Uterus (tissue), 2 donors: ENCODE data around the gene NPL.

Source experiments
- POLR2A ChIP-seq, 2 donors: fragments of 450-650 bp; IDR thresholded peaks; one replicate each; pipeline ENCODE4 v1.6.1; 2016; ENCODE audit warnings: antibody characterized with exemption in 2 of 2, mild to moderate bottlenecking in 1 of 2, moderate library complexity in 1 of 2
- TF ChIP-seq, protein P1 (sequence below), 4 experiments: fragments of 200-600 bp in 2 of 4; fragments of 450-650 bp in 2 of 4; sonication (generic) in 2 of 4; IDR thresholded peaks; one replicate each; pipeline ENCODE4 v1.5.1; 2016 to 2019; ENCODE audit warnings: antibody characterized with exemption in 4 of 4, mild to moderate bottlenecking in 2 of 4, moderate library complexity in 1 of 4

DNA sequence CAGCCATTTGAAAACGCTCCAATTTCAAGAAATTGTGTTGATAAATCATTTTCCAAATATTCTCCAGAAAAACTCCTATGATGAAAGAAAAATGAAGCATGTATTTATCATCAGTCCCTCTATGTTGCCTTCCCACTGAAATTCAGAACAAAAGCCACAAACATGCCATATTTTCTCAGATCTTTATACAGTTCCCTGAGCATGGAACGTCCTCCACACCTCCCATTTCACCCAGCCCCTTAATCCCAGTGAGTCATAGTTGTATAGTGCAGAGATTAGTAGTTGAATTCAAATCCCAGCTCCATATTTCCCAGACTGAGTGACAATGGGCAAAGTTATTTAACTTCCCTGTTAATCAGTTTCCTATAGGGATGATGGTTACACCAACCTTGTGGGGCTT lies 20.6 kb upstream of the NPL start:
- TF ChIP-seq, protein P1, sequence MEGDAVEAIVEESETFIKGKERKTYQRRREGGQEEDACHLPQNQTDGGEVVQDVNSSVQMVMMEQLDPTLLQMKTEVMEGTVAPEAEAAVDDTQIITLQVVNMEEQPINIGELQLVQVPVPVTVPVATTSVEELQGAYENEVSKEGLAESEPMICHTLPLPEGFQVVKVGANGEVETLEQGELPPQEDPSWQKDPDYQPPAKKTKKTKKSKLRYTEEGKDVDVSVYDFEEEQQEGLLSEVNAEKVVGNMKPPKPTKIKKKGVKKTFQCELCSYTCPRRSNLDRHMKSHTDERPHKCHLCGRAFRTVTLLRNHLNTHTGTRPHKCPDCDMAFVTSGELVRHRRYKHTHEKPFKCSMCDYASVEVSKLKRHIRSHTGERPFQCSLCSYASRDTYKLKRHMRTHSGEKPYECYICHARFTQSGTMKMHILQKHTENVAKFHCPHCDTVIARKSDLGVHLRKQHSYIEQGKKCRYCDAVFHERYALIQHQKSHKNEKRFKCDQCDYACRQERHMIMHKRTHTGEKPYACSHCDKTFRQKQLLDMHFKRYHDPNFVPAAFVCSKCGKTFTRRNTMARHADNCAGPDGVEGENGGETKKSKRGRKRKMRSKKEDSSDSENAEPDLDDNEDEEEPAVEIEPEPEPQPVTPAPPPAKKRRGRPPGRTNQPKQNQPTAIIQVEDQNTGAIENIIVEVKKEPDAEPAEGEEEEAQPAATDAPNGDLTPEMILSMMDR (IDR thresholded peaks at IDR 0.05) = no peak
- TF ChIP-seq POLR2A (IDR thresholded peaks at IDR 0.05) = no peak
